SU-DHL-6 (cell line): ENCODE results near the gene RAB1A.

ENCODE experiments used
- H2AFZ ChIP-seq: fragments of 200-600 bp; sonication (generic); 2 replicates; pipeline ENCODE4 v1.6.1; 2014; ENCODE audit warnings: low read depth, mild to moderate bottlenecking, moderate library complexity, mixed read lengths, antibody characterized with exemption, low read length; ENCODE audit not compliant: severe bottlenecking
- H3F3A ChIP-seq: fragments of 200-600 bp; shearing (Covaris generic); 2 replicates; pipeline ENCODE4 v1.6.0; 2016; ENCODE audit warnings: antibody characterized with exemption, mild to moderate bottlenecking; ENCODE audit not compliant: insufficient read depth
- H3K27ac ChIP-seq: fragments of 200-600 bp; sonication (generic); 2 replicates; pipeline ENCODE4 v1.5.1; 2016; ENCODE audit warnings: low read depth, mild to moderate bottlenecking, low read length, moderate library complexity, mixed read lengths
- H3K27me3 ChIP-seq: fragments of 200-600 bp; sonication (generic), shearing (Covaris generic); 2 replicates; pipeline ENCODE4 v1.6.0; 2014; ENCODE audit warnings: mild to moderate bottlenecking, low read length
- H3K36me3 ChIP-seq: fragments of 200-600 bp; sonication (generic); 2 replicates; pipeline ENCODE4 v1.6.1; 2014; ENCODE audit warnings: mild to moderate bottlenecking, low read length, mixed read lengths
- H3K4me2 ChIP-seq: fragments of 300-600, 200-600 bp; shearing (Covaris generic), sonication (generic); 2 replicates; pipeline ENCODE4 v1.6.0; 2014; ENCODE audit warnings: low read length, low read depth, mild to moderate bottlenecking; ENCODE audit not compliant: poor library complexity, severe bottlenecking
- H3K4me3 ChIP-seq: fragments of 200-600 bp; sonication (generic); 2 replicates; pipeline ENCODE4 v1.5.1; 2014; ENCODE audit warnings: antibody characterized with exemption, low read length, mild to moderate bottlenecking, mixed read lengths; ENCODE audit not compliant: insufficient read depth, poor library complexity, severe bottlenecking
- H3K79me2 ChIP-seq: fragments of 200-600 bp; sonication (generic); 2 replicates; pipeline ENCODE4 v1.6.1; 2014; ENCODE audit warnings: mild to moderate bottlenecking, low read length, moderate library complexity; ENCODE audit not compliant: insufficient read depth
- H3K9ac ChIP-seq: fragments of 200-600 bp; sonication (generic); 2 replicates; pipeline ENCODE4 v1.7.0; 2014; ENCODE audit warnings: mild to moderate bottlenecking, low read length
- H3K9me2 ChIP-seq: fragments of 200-600 bp; sonication (generic); replicated peaks from 2 replicates; pipeline ENCODE4 v1.6.1; 2014; ENCODE audit warnings: low read length; ENCODE audit not compliant: insufficient read depth
- H3K9me3 ChIP-seq: fragments of 200-600 bp; sonication (generic); 2 replicates; pipeline ENCODE4 v1.6.1; 2014; ENCODE audit warnings: low read length, mixed read lengths; ENCODE audit not compliant: insufficient read depth
- H4K20me1 ChIP-seq: fragments of 200-600 bp; sonication (generic); 2 replicates; pipeline ENCODE4 v1.6.1; 2014; ENCODE audit warnings: low read depth, mild to moderate bottlenecking, antibody characterized with exemption, low read length, moderate library complexity, mixed read lengths
- EZH2phosphoT487 ChIP-seq: fragments of 200-600 bp; sonication (generic), shearing (Covaris generic); conservative IDR thresholded peaks from 2 replicates; pipeline ENCODE4 v1.6.1; 2018; ENCODE audit warnings: mild to moderate bottlenecking, antibody characterized with exemption, low read length, moderate library complexity, mixed read lengths
- TF ChIP-seq, protein P1 (sequence below): fragments of 200-600 bp; sonication (generic); IDR thresholded peaks from one replicate; pipeline ENCODE4 v1.5.1; 2017; ENCODE audit warnings: antibody characterized with exemption, mild to moderate bottlenecking, low read length, moderate library complexity; ENCODE audit not compliant: insufficient read depth, poor library complexity, severe bottlenecking

Gene RAB1A

DNA sequence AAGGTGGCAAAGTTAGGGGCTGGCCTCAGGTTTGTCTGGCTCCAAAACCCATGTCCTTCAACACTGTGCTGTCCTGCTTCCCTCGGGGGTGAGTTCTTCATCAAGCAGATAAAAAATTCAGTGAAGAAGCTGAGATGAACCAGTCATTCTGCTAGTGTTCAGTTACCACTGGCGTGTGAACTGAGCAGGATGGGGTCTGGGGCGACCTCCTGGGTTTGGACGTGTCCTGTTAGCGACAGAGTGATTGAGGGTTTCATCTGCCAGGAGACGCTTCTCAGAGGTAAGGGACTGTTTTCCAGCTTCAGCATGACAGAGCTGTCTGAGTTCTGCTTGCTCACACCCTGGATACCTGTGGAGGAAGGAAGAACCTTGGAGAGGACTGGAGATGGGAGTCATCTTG lies 59.0 kb downstream of the RAB1A start:
- Histone ChIP-seq H3K36me3 (no peaks in the 10 kb centered on the region), H3K9me3 (no peaks in the 10 kb centered on the region), H3K27ac (no peak overlapping the region), H4K20me1 (no peaks in the 10 kb centered on the region), H3F3A (0 out of 2 replicates have a peak, but pooled peaks cover 4% of the 10 kb centered on the region), H3K4me2 (no peak overlapping the region), H2AFZ (no peak overlapping the region), H3K79me2 (no peaks in the 10 kb centered on the region), H3K9me2 (no peaks in the 10 kb centered on the region), H3K9ac (no peak overlapping the region), H3K27me3 (no peaks in the 10 kb centered on the region), H3K4me3 (no peak overlapping the region)
- TF ChIP-seq, protein P1, sequence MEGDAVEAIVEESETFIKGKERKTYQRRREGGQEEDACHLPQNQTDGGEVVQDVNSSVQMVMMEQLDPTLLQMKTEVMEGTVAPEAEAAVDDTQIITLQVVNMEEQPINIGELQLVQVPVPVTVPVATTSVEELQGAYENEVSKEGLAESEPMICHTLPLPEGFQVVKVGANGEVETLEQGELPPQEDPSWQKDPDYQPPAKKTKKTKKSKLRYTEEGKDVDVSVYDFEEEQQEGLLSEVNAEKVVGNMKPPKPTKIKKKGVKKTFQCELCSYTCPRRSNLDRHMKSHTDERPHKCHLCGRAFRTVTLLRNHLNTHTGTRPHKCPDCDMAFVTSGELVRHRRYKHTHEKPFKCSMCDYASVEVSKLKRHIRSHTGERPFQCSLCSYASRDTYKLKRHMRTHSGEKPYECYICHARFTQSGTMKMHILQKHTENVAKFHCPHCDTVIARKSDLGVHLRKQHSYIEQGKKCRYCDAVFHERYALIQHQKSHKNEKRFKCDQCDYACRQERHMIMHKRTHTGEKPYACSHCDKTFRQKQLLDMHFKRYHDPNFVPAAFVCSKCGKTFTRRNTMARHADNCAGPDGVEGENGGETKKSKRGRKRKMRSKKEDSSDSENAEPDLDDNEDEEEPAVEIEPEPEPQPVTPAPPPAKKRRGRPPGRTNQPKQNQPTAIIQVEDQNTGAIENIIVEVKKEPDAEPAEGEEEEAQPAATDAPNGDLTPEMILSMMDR: no peak
- no peak for TF ChIP-seq EZH2phosphoT487

DNA sequence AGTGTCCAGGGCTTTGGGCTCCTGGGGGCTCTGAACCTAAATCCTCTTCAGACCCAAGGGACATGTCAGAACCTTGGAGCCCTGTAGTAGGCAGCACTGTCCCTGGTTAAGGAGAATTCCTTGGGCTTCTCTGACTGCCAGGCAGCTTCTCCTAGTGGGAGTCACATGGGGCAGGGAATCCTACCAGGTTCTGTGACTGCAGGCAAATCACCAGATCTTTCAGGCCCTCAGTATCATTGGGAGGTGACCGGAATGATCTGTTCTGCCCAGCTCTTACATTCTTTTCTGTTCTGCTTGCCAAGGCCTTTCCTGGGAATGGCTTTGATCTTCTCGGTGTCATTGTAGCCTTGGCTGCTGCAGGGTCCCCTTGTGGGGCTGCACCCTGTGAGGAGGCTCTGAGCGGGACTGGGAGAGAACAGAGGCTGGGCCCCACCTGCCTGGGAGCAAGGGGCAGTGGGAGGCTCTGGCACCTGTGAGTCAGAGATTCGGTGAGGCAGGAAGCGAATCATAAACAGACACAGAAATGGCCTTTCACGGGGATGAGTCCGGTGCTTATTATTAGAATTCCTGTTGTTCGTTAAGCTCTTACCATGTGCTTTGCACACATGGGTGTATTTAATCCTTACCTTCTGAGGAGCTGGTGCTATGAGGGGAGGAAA lies 59.6 kb downstream of the RAB1A start:
- Histone ChIP-seq H3K4me3 (no peak overlapping the region), H3K27ac (no peak overlapping the region), H3K9ac (no peak overlapping the region), H3K4me2 (no peak overlapping the region), H3K9me2 (no peaks in the 10 kb centered on the region), H3K9me3 (no peaks in the 10 kb centered on the region), H4K20me1 (no peaks in the 10 kb centered on the region), H2AFZ (no peak overlapping the region), H3K27me3 (no peaks in the 10 kb centered on the region), H3K79me2 (no peaks in the 10 kb centered on the region), H3F3A (no peaks in the 10 kb centered on the region), H3K36me3 (no peaks in the 10 kb centered on the region)
- TF ChIP-seq, protein P1: no peak
- TF ChIP-seq EZH2phosphoT487: no peak

DNA sequence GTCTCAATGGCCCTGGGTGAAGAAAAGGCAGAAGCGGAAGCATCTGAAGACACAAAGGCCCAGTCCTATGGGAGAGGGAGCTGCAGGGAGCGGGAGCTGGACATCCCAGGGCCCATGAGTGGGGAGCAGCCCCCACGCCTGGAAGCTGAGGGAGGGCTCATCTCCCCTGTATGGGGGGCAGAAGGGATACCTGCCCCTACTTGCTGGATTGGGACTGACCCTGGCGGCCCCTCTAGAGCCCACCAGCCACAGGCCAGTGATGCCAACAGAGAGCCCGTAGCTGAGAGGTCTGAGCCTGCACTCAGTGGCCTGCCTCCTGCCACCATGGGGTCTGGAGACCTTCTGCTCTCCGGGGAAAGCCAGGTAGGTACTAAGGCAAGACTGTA lies 60.5 kb downstream of the RAB1A start:
- no peaks in the 10 kb centered on the region for H3K9me2 ChIP-seq
- TF ChIP-seq, protein P1: no peak
- no peak for TF ChIP-seq EZH2phosphoT487
- no peaks in the 10 kb centered on the region for H3K27me3 ChIP-seq
- no peak overlapping the region for H3K9ac ChIP-seq
- H3K9me3 ChIP-seq: no peaks in the 10 kb centered on the region
- H4K20me1 ChIP-seq: no peaks in the 10 kb centered on the region
- H3K36me3 ChIP-seq: no peaks in the 10 kb centered on the region
- no peak overlapping the region for H3K4me3 ChIP-seq
- H3K79me2 ChIP-seq: no peaks in the 10 kb centered on the region
- no peak overlapping the region for H3K27ac ChIP-seq
- no peak overlapping the region for H3K4me2 ChIP-seq
- H2AFZ ChIP-seq: no peak overlapping the region
- no peaks in the 10 kb centered on the region for H3F3A ChIP-seq
